Small intestine (tissue), 7 donors: ENCODE measurements around the gene MAMLD1. TPM values are rescaled to one million over a fixed set of nuclear protein-coding genes. Genes with fewer than 3 reads are reported as not detected.
A peak's percentile ranks its signal among the peaks of the same experiment; 100 is the strongest.

Source experiments
- DNase-seq, 2 donors: peaks; one replicate each; pipeline versions ENCODE4 v3.0.0 to v3.0.0-alpha.2; 2013
- FAIRE-seq: peaks from 2 replicates; lab custom pipeline; 2012; peaks lifted over from hg19 to GRCh38; lab: Jason Lieb, UNC
- H3K27ac ChIP-seq, 3 donors: one replicate each; pipeline ENCODE4 v1.5.1; 2013; ENCODE audit warnings: low read length in 2 of 3, mild to moderate bottlenecking in 2 of 3, control low read depth in 1 of 3, inconsistent platforms in 1 of 3, low read depth in 1 of 3, moderate library complexity in 1 of 3
- H3K27me3 ChIP-seq, 3 donors: one replicate each; pipeline ENCODE4 v1.6.1; 2013; ENCODE audit warnings: low read length in 3 of 3, inconsistent platforms in 1 of 3; ENCODE audit not compliant: control insufficient read depth in 3 of 3, insufficient read depth in 3 of 3
- H3K36me3 ChIP-seq, 3 donors: one replicate each; pipeline ENCODE4 v1.6.1; 2013; ENCODE audit warnings: low read length in 3 of 3, inconsistent platforms in 1 of 3, low read depth in 1 of 3, mild to moderate bottlenecking in 1 of 3, moderate library complexity in 1 of 3; ENCODE audit not compliant: control insufficient read depth in 3 of 3, insufficient read depth in 2 of 3
- H3K4me1 ChIP-seq, 3 donors: one replicate each; pipeline ENCODE4 v1.6.1; 2013; ENCODE audit warnings: low read length in 2 of 3, inconsistent platforms in 1 of 3, low read depth in 1 of 3, mild to moderate bottlenecking in 1 of 3, moderate library complexity in 1 of 3; ENCODE audit not compliant: control insufficient read depth in 3 of 3, insufficient read depth in 2 of 3
- H3K4me3 ChIP-seq, 3 donors: one replicate each; pipeline ENCODE4 v1.5.1; 2013; ENCODE audit warnings: low read length in 3 of 3, control low read depth in 1 of 3, inconsistent platforms in 1 of 3, low read depth in 1 of 3, mild to moderate bottlenecking in 1 of 3, moderate library complexity in 1 of 3
- H3K9me3 ChIP-seq, 2 donors: one replicate each; pipeline ENCODE4 v1.6.1; 2013; ENCODE audit warnings: low read depth in 1 of 2, low read length in 1 of 2; ENCODE audit not compliant: control insufficient read depth in 2 of 2, insufficient read depth in 1 of 2
- WGBS, 3 donors: extraction: QIAGEN DNeasy Blood & Tissue Kit; methylation state at CpG; one replicate each; pipeline ENCODE4 v1.1.7; 2013; 5-methylcytosine and 5-hydroxymethylcytosine counted together
- polyA plus RNA-seq, 4 donors: library from polyadenylated mRNA; stranded (reverse) in 3 of 4; unstranded in 1 of 4; fragments of 200-250 nt in 3 of 4; fragments of 120-200 nt in 1 of 4; gene quantifications; one replicate each; pipeline versions ENCODE4 v1.2.1 to v1.2.3, GENCODE V29; 2013
- donor health status: healthy with polysubstance abuse.
- donor health status: control.
- donor health status: control.
- donor health status: Bipolar disorder and iron deficiency.
- donor health status: healthy.

MAMLD1 gene
- polyA plus RNA-seq, 4 donors = 0.81 to 2.2 (median 1.4) TPM; not detected in 1

- H3K9me3 ChIP-seq = no peaks in the 10 kb centered on the region
- H3K4me3 ChIP-seq = no peak overlapping the region
- no peaks in the 10 kb centered on the region for H3K27me3 ChIP-seq
- DNase-seq (no peak), FAIRE-seq (no peak)
- WGBS, 3 donors = 81 to 92% (median 86%) methylated on average over 12 to 13 of the region's 13 CpGs
- peaks cover 0 to 9% (median 0%) of the 10 kb centered on the region in 3 donors for H3K4me1 ChIP-seq
- no peak overlapping the region for H3K27ac ChIP-seq
- no peaks in the 10 kb centered on the region for H3K36me3 ChIP-seq
Observed at GRCh38 chrX:150543230-150544155, 180.4 kb downstream of the MAMLD1 start.

GRCh38 chrX:150544222-150544787 is 181.2 kb downstream of the MAMLD1 start:
- Histone ChIP-seq H3K4me3 (no peak overlapping the region), H3K27me3 (no peaks in the 10 kb centered on the region), H3K36me3 (no peaks in the 10 kb centered on the region), H3K4me1 (peaks cover 0 to 9% (median 0%) of the 10 kb centered on the region in 3 donors), H3K27ac (no peak overlapping the region), H3K9me3 (no peaks in the 10 kb centered on the region)
- FAIRE-seq (no peak), DNase-seq (peak in 1 of 2 donors; percentile 13)
- 64 to 79% (median 67%) methylated on average over 11 of the region's 11 CpGs for WGBS, 3 donors

GRCh38 chrX:150544835-150545770 is 182.0 kb downstream of the MAMLD1 start:
- H3K27me3 ChIP-seq = no peaks in the 10 kb centered on the region
- no peak overlapping the region for H3K27ac ChIP-seq
- DNase-seq (no peak), FAIRE-seq (no peak)
- 78 to 84% (median 79%) methylated on average over 8 of the region's 8 CpGs for WGBS, 3 donors
- H3K4me1 ChIP-seq = peaks cover 0 to 9% (median 0%) of the 10 kb centered on the region in 3 donors
- no peaks in the 10 kb centered on the region for H3K9me3 ChIP-seq
- H3K4me3 ChIP-seq = no peak overlapping the region
- no peaks in the 10 kb centered on the region for H3K36me3 ChIP-seq

GRCh38 chrX:150546711-150547153 is 183.6 kb downstream of the MAMLD1 start:
- 46 to 69% (median 49%) methylated on average over 9 of the region's 9 CpGs for WGBS, 3 donors

GRCh38 chrX:150547375-150548115 is 184.4 kb downstream of the MAMLD1 start:
- no peaks in the 10 kb centered on the region for H3K27me3 ChIP-seq
- H3K4me3 ChIP-seq = peak overlapping the region; percentile 21 to 35 (median 34)
- H3K9me3 ChIP-seq = no peaks in the 10 kb centered on the region
- no peaks in the 10 kb centered on the region for H3K36me3 ChIP-seq
- H3K4me1 ChIP-seq = peaks cover 0 to 9% (median 0%) of the 10 kb centered on the region in 3 donors
- no peak for FAIRE-seq
- WGBS, 3 donors = 6 to 36% (median 27%) methylated on average over 26 to 54 of the region's 54 CpGs
- DNase-seq = peak; percentile 41 to 59
- peak overlapping the region in 2 of 3 donors; percentile 13 to 69 for H3K27ac ChIP-seq

More at GRCh38 chrX:150546711-150547153, 183.6 kb downstream of the MAMLD1 start:
- Histone ChIP-seq H3K9me3 (no peaks in the 10 kb centered on the region), H3K4me3 (no peak overlapping the region), H3K27me3 (no peaks in the 10 kb centered on the region), H3K36me3 (no peaks in the 10 kb centered on the region), H3K27ac (peak overlapping the region in 1 of 3 donors; percentile 69), H3K4me1 (peaks cover 0 to 9% (median 0%) of the 10 kb centered on the region in 3 donors)
- DNase-seq = no peak
- no peak for FAIRE-seq

GRCh38 chrX:150548251-150548650 is 185.1 kb downstream of the MAMLD1 start:
- H3K27me3 ChIP-seq = no peaks in the 10 kb centered on the region
- H3K4me1 ChIP-seq = peaks cover 0 to 9% (median 0%) of the 10 kb centered on the region in 3 donors
- FAIRE-seq (no peak), DNase-seq (no peak)
- 75 to 91% (median 86%) methylated on average over 4 of the region's 4 CpGs for WGBS, 3 donors
- no peaks in the 10 kb centered on the region for H3K9me3 ChIP-seq
- H3K27ac ChIP-seq = peak overlapping the region in 1 of 3 donors; percentile 69
- no peak overlapping the region for H3K4me3 ChIP-seq
- H3K36me3 ChIP-seq = no peaks in the 10 kb centered on the region

- Histone ChIP-seq H3K9me3 (no peaks in the 10 kb centered on the region), H3K4me3 (no peak overlapping the region), H3K4me1 (peaks cover 0 to 9% (median 0%) of the 10 kb centered on the region in 3 donors), H3K27ac (no peak overlapping the region), H3K27me3 (no peaks in the 10 kb centered on the region), H3K36me3 (no peaks in the 10 kb centered on the region)
- no peak for FAIRE-seq
- WGBS, 3 donors = 62 to 83% (median 75%) methylated on average over 2 of the region's 2 CpGs
- no peak for DNase-seq
Observed at GRCh38 chrX:150548684-150549083, 185.6 kb downstream of the MAMLD1 start.
